D721Med (cell line): ENCODE results near the gene OSBPL3.

Experiments
- DNase-seq: peaks from one replicate; pipeline ENCODE4 v3.0.0; 2011; ENCODE audit warnings: low spot score; ENCODE audit not compliant: insufficient read length
- FAIRE-seq: peaks from 2 replicates; lab custom pipeline; 2011; peaks lifted over from hg19 to GRCh38; lab: Jason Lieb, UNC
- TF ChIP-seq, protein P1 (sequence below): IDR thresholded peaks from 2 replicates; pipeline ENCODE4 v1.5.1; 2012; ENCODE audit warnings: mild to moderate bottlenecking, control low read depth; ENCODE audit not compliant: insufficient read depth; ENCODE audit errors: missing control alignments

The OSBPL3 gene

DNA sequence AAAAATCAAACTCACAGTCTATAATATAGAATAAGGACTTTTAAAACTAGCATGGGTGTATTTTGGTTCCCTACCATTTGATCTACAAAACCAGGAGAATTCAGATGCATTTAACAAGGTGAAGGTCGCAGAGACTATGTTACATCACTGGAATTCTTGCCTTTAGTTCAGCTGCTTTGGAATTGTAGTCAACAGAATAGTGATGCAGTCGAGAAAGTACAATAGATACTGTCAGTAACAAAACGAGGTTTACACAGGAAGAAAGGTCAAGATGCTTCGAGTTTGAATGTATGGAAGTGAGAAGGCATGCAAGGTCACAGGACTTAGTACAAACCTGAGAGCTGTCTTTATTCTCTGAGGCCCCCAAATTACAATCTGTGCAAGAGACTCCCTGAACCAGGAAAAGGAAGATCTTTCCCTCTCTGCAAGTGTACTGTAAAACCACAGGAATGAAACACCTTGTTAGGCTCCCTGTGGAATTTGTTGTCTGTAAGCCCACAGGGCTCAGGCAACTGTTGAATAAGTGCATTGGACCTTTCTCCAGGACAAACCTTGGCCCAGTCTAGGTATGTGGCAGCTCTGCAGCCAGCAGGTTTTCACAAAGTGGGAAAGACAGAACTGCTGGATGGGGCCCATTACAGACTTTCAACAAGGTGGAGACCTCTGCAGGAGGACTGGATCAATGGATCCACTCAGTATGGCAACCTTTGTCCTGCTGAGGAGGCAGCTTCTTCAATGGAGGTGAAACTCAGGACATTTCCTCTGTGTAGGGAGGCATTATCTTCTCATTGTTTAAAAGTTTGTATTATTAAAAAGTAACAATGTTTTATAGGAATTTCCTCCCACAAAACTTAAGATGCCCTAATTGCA is 121.6 kb downstream of the OSBPL3 start:
- FAIRE-seq (no peak), DNase-seq (no peak)

DNA sequence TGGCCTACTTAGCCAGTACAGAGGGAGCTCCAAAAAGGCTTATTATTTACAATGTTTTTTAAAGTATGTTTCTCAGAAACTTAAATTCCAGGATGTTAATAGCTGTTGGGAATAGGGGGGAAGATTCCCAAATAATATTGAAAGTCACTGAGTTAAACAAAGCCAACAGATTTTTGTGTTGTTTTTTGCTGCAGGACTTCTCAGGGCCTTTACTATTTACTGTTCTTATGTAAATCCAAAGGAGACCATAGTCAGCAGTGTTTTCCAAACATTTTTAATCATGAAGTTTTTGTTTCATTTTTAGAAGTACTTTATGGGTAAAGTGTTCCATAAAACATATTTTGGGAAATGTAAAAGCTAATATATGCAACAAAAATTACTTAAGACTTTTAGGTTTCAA is 122.4 kb downstream of the OSBPL3 start:
- FAIRE-seq (no peak), DNase-seq (no peak)
- TF ChIP-seq, protein P1, sequence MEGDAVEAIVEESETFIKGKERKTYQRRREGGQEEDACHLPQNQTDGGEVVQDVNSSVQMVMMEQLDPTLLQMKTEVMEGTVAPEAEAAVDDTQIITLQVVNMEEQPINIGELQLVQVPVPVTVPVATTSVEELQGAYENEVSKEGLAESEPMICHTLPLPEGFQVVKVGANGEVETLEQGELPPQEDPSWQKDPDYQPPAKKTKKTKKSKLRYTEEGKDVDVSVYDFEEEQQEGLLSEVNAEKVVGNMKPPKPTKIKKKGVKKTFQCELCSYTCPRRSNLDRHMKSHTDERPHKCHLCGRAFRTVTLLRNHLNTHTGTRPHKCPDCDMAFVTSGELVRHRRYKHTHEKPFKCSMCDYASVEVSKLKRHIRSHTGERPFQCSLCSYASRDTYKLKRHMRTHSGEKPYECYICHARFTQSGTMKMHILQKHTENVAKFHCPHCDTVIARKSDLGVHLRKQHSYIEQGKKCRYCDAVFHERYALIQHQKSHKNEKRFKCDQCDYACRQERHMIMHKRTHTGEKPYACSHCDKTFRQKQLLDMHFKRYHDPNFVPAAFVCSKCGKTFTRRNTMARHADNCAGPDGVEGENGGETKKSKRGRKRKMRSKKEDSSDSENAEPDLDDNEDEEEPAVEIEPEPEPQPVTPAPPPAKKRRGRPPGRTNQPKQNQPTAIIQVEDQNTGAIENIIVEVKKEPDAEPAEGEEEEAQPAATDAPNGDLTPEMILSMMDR = no peak

More for the DNA sequence above, 121.6 kb downstream of the OSBPL3 start:
- TF ChIP-seq, protein P1 = no peak

DNA sequence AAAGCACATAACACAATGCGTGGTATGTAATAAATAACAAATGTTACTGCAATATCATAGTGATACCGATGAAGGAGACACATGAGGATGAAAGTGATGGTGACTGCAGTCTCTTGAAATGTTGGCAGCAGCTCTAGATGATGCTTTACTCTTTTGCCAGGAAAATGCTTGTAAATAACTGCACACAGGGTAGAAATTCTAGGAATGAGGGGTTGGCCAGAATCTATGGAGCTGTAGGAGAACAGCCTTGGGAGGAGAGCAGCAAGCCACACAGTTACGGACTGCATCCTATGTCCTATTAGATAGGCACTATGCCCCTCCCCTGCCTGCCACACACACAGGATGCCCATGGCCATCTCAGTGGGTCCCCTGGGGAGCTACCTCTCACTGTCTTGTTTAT is 125.1 kb downstream of the OSBPL3 start:
- TF ChIP-seq, protein P1 = no peak
- DNase-seq (no peak), FAIRE-seq (no peak)

DNA sequence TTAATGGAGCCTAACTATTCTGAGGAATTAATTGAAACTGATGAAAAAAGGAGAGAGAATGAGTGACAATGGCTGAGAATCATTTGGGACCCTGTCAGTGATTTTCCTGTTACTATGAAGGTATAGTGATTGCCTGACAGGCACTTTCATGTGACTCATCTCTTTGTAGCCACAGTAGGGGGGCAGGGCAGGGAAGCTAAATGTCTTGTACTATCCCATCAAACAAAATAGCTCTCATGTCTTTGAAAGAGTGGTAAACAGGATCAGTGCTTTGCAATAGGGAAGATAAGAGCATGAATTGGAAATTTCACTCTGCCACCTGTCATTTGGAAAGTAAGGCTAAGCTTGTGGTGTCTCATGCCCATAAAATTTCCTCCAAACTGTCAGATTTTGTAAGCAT is 128.2 kb downstream of the OSBPL3 start:
- FAIRE-seq = no peak
- TF ChIP-seq, protein P1 = no peak
- DNase-seq = no peak

DNA sequence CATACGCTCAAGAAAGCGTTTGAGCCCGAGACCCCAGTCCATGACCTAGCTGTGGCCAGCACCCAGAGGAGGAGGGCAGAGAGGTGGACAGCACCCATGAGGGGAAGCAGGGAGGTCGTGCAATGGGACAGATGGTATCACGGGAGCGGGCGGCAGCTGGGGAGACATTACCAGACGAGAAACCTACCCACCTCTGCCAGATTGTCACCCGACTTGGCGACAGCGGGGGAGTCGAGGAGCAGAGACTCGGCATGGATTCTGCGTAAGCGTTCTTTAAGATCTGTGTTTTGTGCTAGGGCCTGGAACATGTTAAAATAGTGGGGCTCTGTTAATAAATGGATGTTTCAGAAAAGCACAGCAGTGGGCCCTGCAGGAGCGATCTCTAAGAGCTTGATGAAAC is 131.1 kb downstream of the OSBPL3 start:
- FAIRE-seq = no peak

DNA sequence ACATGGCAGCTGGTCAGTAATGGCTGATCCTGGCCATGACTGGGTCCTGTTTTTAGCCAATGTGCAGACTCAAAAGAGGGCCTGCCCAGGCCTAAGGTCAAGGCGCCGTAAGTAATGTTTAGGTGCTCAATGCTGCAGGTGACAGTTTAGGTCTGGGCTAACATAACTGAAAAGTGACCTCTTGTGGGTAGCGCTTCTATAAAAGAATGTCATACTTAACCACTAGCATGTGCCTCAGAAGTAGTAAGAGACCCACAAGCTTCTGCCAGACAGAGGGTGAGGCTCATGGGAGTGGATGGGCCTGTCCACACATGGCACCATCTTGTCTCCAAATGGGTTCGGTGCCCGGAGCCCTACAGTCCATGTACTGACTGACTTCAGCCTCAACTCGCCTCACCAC is 132.2 kb downstream of the OSBPL3 start:
- FAIRE-seq = no peak
- no peak for DNase-seq
- TF ChIP-seq, protein P1 = no peak

More for the DNA sequence above, 131.1 kb downstream of the OSBPL3 start:
- TF ChIP-seq, protein P1 = no peak
- DNase-seq = no peak
